Stimulated activated naive B cell treated with anti-CD40 and anti-IgM and Interleukin-4, amounts not matched to agents 10 μg/mL and 1 μg/mL and 100 μg/mL, for 72 hours (primary cell): Measurements from ENCODE around the gene RBM39.
"Not testable (repeated sequence)": the region's sequence is repeated elsewhere in the genome, so short reads cannot be mapped to it uniquely, and the experiment has no call there.

Source experiments
- ATAC-seq, 2 donors: fragments of 150-1000 bp; cut with Tn5 transposase; replicated peaks; 2 replicates each; pipeline ENCODE4 v1.10.0; 2021; ENCODE audit warnings: moderate library complexity in 1 of 2
- DNase-seq: peaks from one replicate; pipeline ENCODE4 v3.0.0; 2021
- H3K27ac Mint-ChIP-seq: one replicate; pipeline ENCODE4 v1.8.0; 2022; ENCODE audit warnings: mild to moderate bottlenecking, mixed read lengths
- H3K27me3 Mint-ChIP-seq, 2 donors: one replicate each; pipeline ENCODE4 v1.8.0; 2022; ENCODE audit warnings: mixed read lengths in 2 of 2
- H3K36me3 Mint-ChIP-seq, 2 donors: one replicate each; pipeline ENCODE4 v1.8.0; 2022; ENCODE audit warnings: mixed read lengths in 2 of 2, mild to moderate bottlenecking in 1 of 2
- H3K4me1 Mint-ChIP-seq, 2 donors: one replicate each; pipeline ENCODE4 v1.8.0; 2022; ENCODE audit warnings: mixed read lengths in 2 of 2, mild to moderate bottlenecking in 1 of 2
- H3K4me3 Mint-ChIP-seq, 2 donors: one replicate each; pipeline ENCODE4 v1.8.0; 2022; ENCODE audit warnings: mild to moderate bottlenecking in 2 of 2, mixed read lengths in 2 of 2, moderate library complexity in 1 of 2
- H3K9me3 Mint-ChIP-seq, 2 donors: one replicate each; pipeline ENCODE4 v1.8.0; 2022; ENCODE audit warnings: mixed read lengths in 2 of 2, mild to moderate bottlenecking in 1 of 2

RBM39 gene

GRCh38 chr20:35741892-35742740, at the start of gene RBM39:
TSS of gene RBM39 (minus strand) at chr20:35742260. CDS start at chr20:35740874, 1,386 bp downstream.
- Mint-ChIP-seq H3K27me3 (no peaks in the 10 kb centered on the region), H3K4me1 (peaks cover 13 to 45% of the 10 kb centered on the region in 2 donors), H3K9me3 (no peaks in the 10 kb centered on the region), H3K27ac (peak within 1 kb of the TSS; percentile 99), H3K36me3 (peaks cover 32 to 44% of the 10 kb centered on the region in 2 donors), H3K4me3 (peak within 1 kb of the TSS; percentile 88 to 96)
- DNase-seq: peak; percentile 99
- ATAC-seq: peak; percentile 85 to 87

GRCh38 chr20:35791821-35792220, 49.8 kb upstream of the RBM39 start:
- peak overlapping the region; percentile 33 for H3K27ac Mint-ChIP-seq
- peaks cover 15 to 29% of the 10 kb centered on the region in 2 donors for H3K36me3 Mint-ChIP-seq
- DNase-seq (no peak), ATAC-seq (peak; percentile 31 to 69)
- H3K9me3 Mint-ChIP-seq: no peaks in the 10 kb centered on the region
- no peak overlapping the region for H3K4me3 Mint-ChIP-seq
- H3K4me1 Mint-ChIP-seq: peaks cover 6 to 8% of the 10 kb centered on the region in 2 donors
- no peaks in the 10 kb centered on the region for H3K27me3 Mint-ChIP-seq

- no peak for DNase-seq
- H3K27me3 Mint-ChIP-seq: no peaks in the 10 kb centered on the region
- H3K36me3 Mint-ChIP-seq: peaks cover 15 to 29% of the 10 kb centered on the region in 2 donors
- no peak overlapping the region for H3K4me3 Mint-ChIP-seq
- H3K4me1 Mint-ChIP-seq: peaks cover 6 to 8% of the 10 kb centered on the region in 2 donors
- no peak for ATAC-seq
- H3K27ac Mint-ChIP-seq: no peak overlapping the region
- no peaks in the 10 kb centered on the region for H3K9me3 Mint-ChIP-seq
Measured at GRCh38 chr20:35791097-35791496, 49.0 kb upstream of the RBM39 start.

- Mint-ChIP-seq H3K4me3 (no peak overlapping the region), H3K9me3 (no peaks in the 10 kb centered on the region), H3K27me3 (no peaks in the 10 kb centered on the region), H3K4me1 (peaks cover 6% of the 10 kb centered on the region in 2 donors), H3K36me3 (peaks cover 10 to 18% of the 10 kb centered on the region in 2 donors), H3K27ac (no peak overlapping the region)
- DNase-seq (no peak), ATAC-seq (no peak)
Measured at GRCh38 chr20:35788796-35789195, 46.7 kb upstream of the RBM39 start.

GRCh38 chr20:35785541-35785940, 43.5 kb upstream of the RBM39 start:
- H3K4me3 Mint-ChIP-seq: not testable (repeated sequence)

GRCh38 chr20:35783811-35784210, 41.8 kb upstream of the RBM39 start:
- ATAC-seq, H3K4me3 Mint-ChIP-seq, H3K27ac Mint-ChIP-seq, H3K9me3 Mint-ChIP-seq, H3K27me3 Mint-ChIP-seq, DNase-seq: not testable (repeated sequence)
- H3K36me3 Mint-ChIP-seq: peaks cover 12 to 25% of the 10 kb centered on the region in 2 donors
- H3K4me1 Mint-ChIP-seq: peaks cover 4 to 12% of the 10 kb centered on the region in 2 donors

More at GRCh38 chr20:35785541-35785940, 43.5 kb upstream of the RBM39 start:
- H3K9me3 Mint-ChIP-seq, ATAC-seq, H3K27me3 Mint-ChIP-seq, H3K27ac Mint-ChIP-seq, DNase-seq: not testable (repeated sequence)
- peaks cover 4 to 12% of the 10 kb centered on the region in 2 donors for H3K4me1 Mint-ChIP-seq
- peaks cover 6 to 17% of the 10 kb centered on the region in 2 donors for H3K36me3 Mint-ChIP-seq

- peaks cover 28 to 48% of the 10 kb centered on the region in 2 donors for H3K4me1 Mint-ChIP-seq
- H3K9me3 Mint-ChIP-seq: peaks cover 0 to under 1% of the 10 kb centered on the region in 2 donors
- ATAC-seq (no peak), DNase-seq (no peak)
- no peaks in the 10 kb centered on the region for H3K27me3 Mint-ChIP-seq
- no peak overlapping the region for H3K4me3 Mint-ChIP-seq
- peaks cover 29 to 53% of the 10 kb centered on the region in 2 donors for H3K36me3 Mint-ChIP-seq
- peak overlapping the region; percentile 75 for H3K27ac Mint-ChIP-seq
Measured at GRCh38 chr20:35776513-35777101, 34.5 kb upstream of the RBM39 start.

- no peak for DNase-seq
- Mint-ChIP-seq H3K4me1 (peaks cover 32 to 51% of the 10 kb centered on the region in 2 donors), H3K9me3 (peaks cover 4 to 6% of the 10 kb centered on the region in 2 donors), H3K4me3 (peak overlapping the region; percentile 81 to 95), H3K27ac (peak overlapping the region; percentile 83), H3K36me3 (peaks cover 23 to 48% of the 10 kb centered on the region in 2 donors), H3K27me3 (no peaks in the 10 kb centered on the region)
- no peak for ATAC-seq
Measured at GRCh38 chr20:35774391-35774790, 32.3 kb upstream of the RBM39 start.

GRCh38 chr20:35773154-35773751, 31.2 kb upstream of the RBM39 start:
- peaks cover 4 to 6% of the 10 kb centered on the region in 2 donors for H3K9me3 Mint-ChIP-seq
- H3K4me1 Mint-ChIP-seq: peaks cover 38 to 62% of the 10 kb centered on the region in 2 donors
- peaks cover 19 to 39% of the 10 kb centered on the region in 2 donors for H3K36me3 Mint-ChIP-seq
- DNase-seq (peak; percentile 51), ATAC-seq (peak; percentile 14 to 26)
- H3K4me3 Mint-ChIP-seq: peak overlapping the region; percentile 81 to 95
- peak overlapping the region; percentile 93 for H3K27ac Mint-ChIP-seq
- H3K27me3 Mint-ChIP-seq: no peaks in the 10 kb centered on the region

- Mint-ChIP-seq H3K4me3 (peak overlapping the region; percentile 81 to 95), H3K27me3 (no peaks in the 10 kb centered on the region), H3K4me1 (peaks cover 43 to 69% of the 10 kb centered on the region in 2 donors), H3K9me3 (peaks cover 4 to 6% of the 10 kb centered on the region in 2 donors), H3K36me3 (peaks cover 19 to 39% of the 10 kb centered on the region in 2 donors), H3K27ac (peak overlapping the region; percentile 93)
- ATAC-seq (no peak), DNase-seq (no peak)
Measured at GRCh38 chr20:35772563-35773058, 30.6 kb upstream of the RBM39 start.

- peak within 1 kb of the TSS; percentile 96 for H3K27ac Mint-ChIP-seq
- H3K9me3 Mint-ChIP-seq: peaks cover 4 to 6% of the 10 kb centered on the region in 2 donors
- peaks cover 13 to 34% of the 10 kb centered on the region in 2 donors for H3K36me3 Mint-ChIP-seq
- H3K27me3 Mint-ChIP-seq: no peaks in the 10 kb centered on the region
- DNase-seq (peak; percentile 96), ATAC-seq (peak; percentile 90 to 92)
- peak within 1 kb of the TSS; percentile 81 to 95 for H3K4me3 Mint-ChIP-seq
- peaks cover 41 to 64% of the 10 kb centered on the region in 2 donors for H3K4me1 Mint-ChIP-seq
Measured at GRCh38 chr20:35771689-35772562, 29.9 kb upstream of the RBM39 start, which contains the start of gene PHF20. TSS of gene PHF20 (plus strand) at chr20:35772015. CDS start at chr20:35801523, 29,508 bp downstream.

GRCh38 chr20:35771367-35771688, 29.3 kb upstream of the RBM39 start:
- Mint-ChIP-seq H3K27ac (peak overlapping the region; percentile 96), H3K4me1 (peaks cover 36 to 59% of the 10 kb centered on the region in 2 donors), H3K27me3 (no peaks in the 10 kb centered on the region)

More at GRCh38 chr20:35771367-35771688, 29.3 kb upstream of the RBM39 start:
- H3K36me3 Mint-ChIP-seq: peaks cover 9 to 28% of the 10 kb centered on the region in 2 donors
- H3K4me3 Mint-ChIP-seq: peak overlapping the region; percentile 81 to 95
- no peak for ATAC-seq
- H3K9me3 Mint-ChIP-seq: peaks cover 4 to 6% of the 10 kb centered on the region in 2 donors
- no peak for DNase-seq
